Kidney capillary endothelial cell (primary cell): ENCODE data around the gene PEAK3.

Experiments
- DNase-seq: peaks from one replicate; pipeline ENCODE4 v3.0.0-alpha.2; 2018; ENCODE audit warnings: low spot score

Gene PEAK3, protein sequence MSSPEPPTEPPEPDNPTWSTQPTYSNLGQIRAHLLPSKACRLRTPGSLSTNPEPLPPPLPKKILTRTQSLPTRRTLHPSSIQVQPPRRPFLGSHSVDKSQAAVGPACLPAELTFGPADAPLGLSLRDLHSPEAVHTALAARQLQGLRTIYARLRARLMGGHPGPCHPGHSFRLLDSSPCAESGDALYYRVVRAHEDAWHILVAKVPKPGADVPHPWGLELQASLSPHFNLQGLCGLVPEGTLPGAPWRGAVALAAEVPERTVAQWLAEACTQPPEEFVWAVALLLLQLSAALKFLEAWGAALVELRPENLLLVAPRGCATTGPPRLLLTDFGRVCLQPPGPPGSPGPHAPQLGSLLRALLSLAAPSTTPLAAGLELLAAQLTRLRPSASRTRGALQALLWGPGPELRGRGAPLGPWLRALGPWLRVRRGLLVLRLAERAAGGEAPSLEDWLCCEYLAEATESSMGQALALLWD

GRCh38 chr19:2282062-2282861 is at the start of gene PEAK3:
PEAK3 (minus strand) TSS chr19:2282175; CDS start chr19:2280931, 1,244 bp downstream.
- no peak for DNase-seq

DNA sequence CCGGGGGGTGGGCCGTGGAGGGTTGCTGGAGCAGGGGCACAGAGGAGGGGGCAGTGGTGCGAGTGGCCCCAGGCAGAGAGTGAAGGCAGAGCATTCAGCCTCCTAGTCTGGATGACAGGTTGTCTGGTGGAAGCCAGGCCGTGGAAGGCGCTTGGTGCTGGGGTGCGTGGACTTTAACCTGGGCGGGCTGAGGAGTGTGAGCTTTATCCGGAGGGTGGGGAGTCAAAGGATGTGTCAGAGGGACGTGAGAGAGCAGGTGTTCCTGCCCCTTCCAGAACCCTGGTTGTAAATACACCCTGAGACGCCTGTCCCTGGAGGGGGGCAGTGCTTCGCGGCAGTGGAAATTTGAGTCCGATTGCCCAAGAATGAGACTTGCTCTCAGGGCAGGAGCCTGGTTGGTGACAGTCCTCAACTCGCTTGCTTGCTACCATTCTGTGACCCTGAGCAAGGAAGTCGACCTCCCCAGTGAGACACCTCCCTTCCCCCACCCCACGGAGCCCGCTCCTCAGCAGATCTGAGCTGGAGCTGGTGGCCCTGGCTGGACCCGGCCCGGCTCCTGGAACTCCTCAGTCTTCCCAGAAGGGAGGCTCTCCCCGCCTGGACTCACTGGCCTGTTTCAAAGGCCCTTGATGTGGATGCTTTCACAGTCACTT is 48.8 kb upstream of the PEAK3 start:
- DNase-seq: no peak

DNA sequence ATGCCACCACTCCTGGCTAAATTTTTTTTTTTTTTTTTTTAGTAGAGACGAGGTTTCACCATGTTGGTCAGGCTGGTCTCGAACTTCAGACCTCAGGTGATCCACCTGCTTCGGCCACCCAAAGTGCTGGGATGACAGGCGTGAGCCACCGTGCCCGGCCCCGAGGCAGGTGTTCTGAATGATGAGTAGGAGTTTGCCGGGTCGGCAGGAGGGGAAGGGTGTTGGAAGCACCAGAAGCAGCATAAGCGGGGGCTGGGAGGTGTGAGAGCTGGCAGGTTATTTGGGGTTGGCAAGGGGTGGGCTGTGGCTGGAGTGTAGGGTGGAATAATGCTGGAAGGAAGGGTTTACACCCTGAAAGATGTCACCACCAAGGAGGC is 48.3 kb upstream of the PEAK3 start:
- DNase-seq: no peak

DNA sequence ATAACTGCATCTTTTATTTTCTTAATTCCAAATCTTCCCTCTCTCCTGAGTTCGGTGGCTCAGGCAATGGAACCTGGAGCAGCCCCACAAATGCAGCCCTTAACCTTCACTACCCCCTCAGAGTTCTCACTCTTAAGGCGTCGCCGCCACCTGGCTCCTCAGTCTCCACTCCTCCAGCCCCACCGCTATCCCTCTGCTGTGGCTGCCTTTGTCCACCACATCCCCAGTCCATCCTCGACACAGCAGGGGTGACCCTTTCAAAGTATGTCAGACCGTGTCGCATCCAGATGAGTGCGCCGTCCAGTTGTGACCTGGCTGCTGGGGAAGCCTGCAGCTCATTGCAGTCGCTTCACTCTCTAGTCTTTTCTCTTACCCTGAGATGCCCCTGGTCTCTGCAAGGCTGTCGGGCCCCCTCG is 47.5 kb upstream of the PEAK3 start:
- DNase-seq: no peak

- DNase-seq: no peak
Observed at GRCh38 chr19:2329149-2329478, 47.1 kb upstream of the PEAK3 start.

- DNase-seq: peak; percentile 84
Observed at GRCh38 chr19:2328401-2329148, 46.6 kb upstream of the PEAK3 start, which contains the start of the genes LSM7 and SPPL2B. LSM7 (minus strand) TSS chr19:2328586; CDS start chr19:2328566, 20 bp downstream. SPPL2B (plus strand) TSS chr19:2328684; CDS start chr19:2328710, 26 bp downstream.

- peak; percentile 87 for DNase-seq
Observed at GRCh38 chr19:2327773-2328400, 45.9 kb upstream of the PEAK3 start.

- no peak for DNase-seq
Observed at GRCh38 chr19:2326699-2327360, 44.9 kb upstream of the PEAK3 start.

- DNase-seq: no peak
Observed at GRCh38 chr19:2325281-2326046, 43.5 kb upstream of the PEAK3 start.

DNA sequence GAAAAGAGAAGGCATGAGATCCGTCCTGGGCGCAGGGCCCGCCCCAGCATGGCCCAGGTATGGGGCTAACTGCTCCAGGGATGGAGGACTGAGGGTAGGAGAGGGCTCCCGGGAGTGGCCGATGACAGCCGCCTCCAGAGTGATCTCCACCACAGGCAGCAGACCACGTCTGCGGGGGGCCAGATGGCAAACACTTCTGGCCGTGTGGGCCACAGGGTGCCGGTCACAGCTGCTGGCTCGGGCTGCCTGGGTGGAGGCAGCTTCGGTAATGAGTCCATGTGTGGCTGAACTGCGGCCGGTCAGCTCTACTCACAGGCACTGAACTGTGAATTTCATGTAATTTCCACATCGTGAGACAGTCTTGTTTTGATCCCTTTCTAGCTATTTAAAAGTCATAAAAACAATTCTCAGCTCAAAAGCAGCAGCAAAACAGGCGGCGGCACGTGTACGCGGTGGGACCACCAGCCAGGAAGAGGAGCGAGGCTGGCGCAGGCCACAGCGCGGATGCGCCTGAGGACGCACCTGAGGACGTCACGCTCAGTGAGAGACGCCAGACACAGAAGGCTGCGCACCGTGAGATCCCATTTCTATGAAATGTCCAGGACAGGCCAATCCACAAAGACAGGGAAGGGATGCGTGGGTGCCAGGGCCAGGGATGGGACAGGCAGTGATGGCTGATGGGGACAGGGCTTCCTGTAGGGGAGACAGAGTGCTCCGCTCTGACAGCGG is 42.4 kb upstream of the PEAK3 start:
- no peak for DNase-seq

DNA sequence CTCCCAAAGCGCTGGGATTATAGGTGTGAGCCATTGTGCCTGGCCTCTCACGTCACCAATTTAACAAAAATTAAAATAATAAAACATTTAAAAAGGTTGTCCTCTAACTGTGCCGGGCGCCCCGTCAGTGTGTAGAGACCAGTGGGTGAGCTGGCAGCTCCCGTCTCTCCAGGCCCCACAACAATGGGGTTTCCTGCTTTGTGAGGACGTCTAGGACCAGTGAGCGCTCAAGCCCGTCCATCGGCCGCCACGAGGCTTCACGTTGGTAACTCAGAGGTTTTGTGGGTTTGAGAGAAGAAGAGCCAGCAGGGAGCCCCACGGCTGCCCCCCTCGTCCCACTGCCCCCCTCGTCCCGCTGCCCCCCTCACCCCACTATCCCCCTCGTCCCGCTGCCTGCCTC is 41.7 kb upstream of the PEAK3 start:
- DNase-seq: no peak

DNA sequence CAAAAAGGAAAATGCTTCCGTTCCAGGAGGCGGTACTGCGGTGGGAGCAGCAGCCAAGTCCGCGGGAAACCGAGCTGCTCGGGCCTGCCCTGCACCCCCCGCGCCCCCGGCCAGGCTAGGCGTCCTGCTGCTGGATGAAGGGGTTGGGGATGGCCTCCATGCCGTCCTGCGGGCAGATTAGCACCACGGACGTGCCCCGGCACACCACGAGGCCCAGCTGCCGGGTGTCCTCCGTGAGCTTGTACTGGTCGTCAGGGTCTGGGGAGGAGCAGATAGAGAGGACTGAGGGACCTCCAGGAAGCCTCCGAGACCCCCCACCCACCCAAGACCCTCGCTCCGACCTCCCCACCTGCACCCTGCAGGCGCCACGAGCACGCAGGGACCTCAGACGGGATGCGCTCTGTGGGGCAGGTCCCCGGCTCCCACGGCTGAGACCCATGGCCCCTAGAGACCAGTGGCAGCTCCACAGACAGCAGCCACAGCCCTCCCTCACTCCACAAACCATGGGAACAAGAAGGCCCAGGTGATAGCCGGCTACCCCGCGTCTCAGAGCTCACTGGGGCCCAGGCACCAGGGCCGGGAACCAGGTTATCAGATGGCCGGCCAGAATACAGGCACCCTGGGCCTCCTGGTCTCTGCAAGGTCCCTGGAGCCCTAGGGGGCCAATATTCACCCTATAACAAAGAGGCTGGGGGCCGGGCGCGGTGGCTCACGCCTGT is 39.7 kb upstream of the PEAK3 start:
- DNase-seq: no peak

- no peak for DNase-seq
Observed at GRCh38 chr19:2320939-2321338, 39.0 kb upstream of the PEAK3 start.

DNA sequence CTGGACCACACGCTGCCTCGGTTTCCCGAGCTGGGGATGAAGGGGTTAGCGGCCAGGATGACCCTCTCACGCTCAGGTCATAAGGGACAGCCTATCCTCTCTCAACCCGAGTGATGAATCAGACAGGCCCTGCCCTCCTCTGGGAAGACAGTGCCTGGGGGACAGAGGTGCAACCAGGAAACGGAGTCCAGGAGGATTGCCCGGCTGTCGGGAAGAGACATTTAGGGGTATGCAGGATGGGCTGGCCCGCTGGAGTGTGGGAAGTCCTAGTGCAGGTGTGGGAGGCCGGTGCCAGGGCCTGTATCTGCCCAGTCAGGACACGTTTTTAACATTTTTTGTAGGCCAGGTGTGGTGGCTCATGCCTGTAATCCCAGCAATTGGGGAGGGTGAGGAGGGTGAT is 38.1 kb upstream of the PEAK3 start:
- DNase-seq: no peak

DNA sequence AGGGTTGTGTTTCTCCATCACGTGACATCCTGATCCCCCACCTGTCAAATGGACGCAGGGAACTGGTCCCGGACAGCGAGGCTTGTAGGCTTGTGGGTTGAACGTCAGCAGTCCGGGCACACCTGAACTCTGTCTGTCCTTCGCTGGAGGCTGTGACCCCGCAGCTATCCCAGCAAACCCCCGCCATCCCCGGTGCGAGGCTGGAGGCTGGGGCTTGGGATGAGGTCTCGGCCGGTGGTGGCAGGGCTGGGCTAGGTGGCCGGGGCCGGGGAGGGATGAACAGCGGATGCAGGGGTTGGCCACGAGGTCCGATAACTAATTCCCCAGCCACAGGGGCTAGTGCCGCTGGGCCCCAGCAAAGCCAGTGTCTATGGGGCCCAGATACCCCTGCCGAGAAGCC is 37.6 kb upstream of the PEAK3 start:
- DNase-seq: no peak

DNA sequence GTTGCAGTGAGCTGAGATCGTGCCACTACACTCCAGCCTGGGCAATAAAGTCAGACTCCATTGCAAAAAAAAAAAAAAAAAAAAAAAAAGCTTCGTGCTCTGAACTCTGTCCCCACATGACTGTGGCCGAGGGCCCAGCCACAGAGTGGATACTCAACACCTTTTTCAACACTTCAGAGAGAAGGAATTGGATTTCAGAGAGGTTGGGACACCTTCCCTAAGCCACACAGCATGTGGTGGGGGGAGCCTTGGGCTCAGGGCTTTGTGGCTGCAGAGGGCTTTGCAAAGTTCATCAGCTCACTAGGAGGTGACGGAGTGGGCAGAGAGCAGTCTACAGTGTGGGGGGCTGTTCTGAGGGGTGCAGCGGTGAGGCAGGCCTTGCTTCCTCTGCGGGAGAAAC is 36.9 kb upstream of the PEAK3 start:
- no peak for DNase-seq

DNA sequence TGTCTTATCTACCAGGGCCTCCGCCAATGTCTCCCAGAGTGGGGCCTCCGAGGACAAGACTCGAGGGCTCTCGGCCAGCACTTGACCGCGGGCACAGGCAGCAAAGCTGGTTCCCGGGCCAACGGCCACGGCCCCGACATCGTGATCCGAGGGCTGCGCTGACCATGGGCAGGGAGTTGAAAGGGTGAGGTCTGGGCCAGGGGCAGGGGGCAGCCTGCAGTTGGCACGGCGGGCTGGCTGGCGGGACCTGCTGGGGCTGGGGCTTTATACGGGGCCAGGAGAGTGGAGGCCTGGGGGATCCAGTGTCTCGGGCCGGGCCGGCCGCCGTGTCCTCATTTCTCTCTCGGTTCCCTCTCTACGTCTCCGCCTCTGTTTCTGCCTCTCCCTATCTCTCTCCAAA is 35.8 kb upstream of the PEAK3 start:
- no peak for DNase-seq

GRCh38 chr19:2317300-2317699 is 35.3 kb upstream of the PEAK3 start:
- DNase-seq: no peak
